ENCODE results near the gene CALML5. TPM values are rescaled to one million over a fixed set of nuclear protein-coding genes. Genes with fewer than 3 reads are reported as not detected.
"Not testable (repeated sequence)": the region's sequence is repeated elsewhere in the genome, so short reads cannot be mapped to it uniquely, and the experiment has no call there.

The CALML5 gene
- polyA plus RNA-seq, 1 donor from 2014 or later: not detected

GRCh38 chr10:5476918-5477525, 22.3 kb downstream of the CALML5 start:
- Histone ChIP-seq H3K4me2 (ENCODE audit: low read length) (no peak overlapping the region), H3K4me3 (ENCODE audit: low read length) (no peak overlapping the region), H3F3A (ENCODE audit: insufficient read depth, low read length, poor library complexity, severe bottlenecking) (no peaks in the 10 kb centered on the region), H3K27me3 (ENCODE audit: insufficient read depth, low read depth, low read length) (no peaks in the 10 kb centered on the region), H3K9me3 (ENCODE audit: low read length) (no peaks in the 10 kb centered on the region), H2AFZ (ENCODE audit: low read depth, low read length) (no peak overlapping the region), H3K27ac (ENCODE audit: low read length) (no peak overlapping the region), H3K9me2 (ENCODE audit: insufficient read depth, low read length) (no peaks in the 10 kb centered on the region), H3K36me3 (ENCODE audit: insufficient read depth, low read length) (no peaks in the 10 kb centered on the region), H3K79me2 (replicated peaks; ENCODE audit: insufficient read depth, low read length) (no peaks in the 10 kb centered on the region), H4K20me1 (ENCODE audit: insufficient read depth) (no peaks in the 10 kb centered on the region), H3K9ac (ENCODE audit: low read length) (no peak overlapping the region)
- TF ChIP-seq POLR2AphosphoS5 (IDR thresholded peaks at IDR 0.05) (no peak), CTCF (IDR thresholded peaks at IDR 0.05; ENCODE audit: poor library complexity, severe bottlenecking) (no peak), MXI1 (conservative IDR thresholded peaks at IDR 0.05; ENCODE audit: poor library complexity, severe bottlenecking) (no peak), EZH2 (IDR thresholded peaks at IDR 0.05; ENCODE audit: borderline replicate concordance, insufficient read depth, low read length, poor library complexity, severe bottlenecking) (no peak), SMC3 (conservative IDR thresholded peaks at IDR 0.05; ENCODE audit: poor library complexity) (no peak), RAD21 (conservative IDR thresholded peaks at IDR 0.05) (no peak)
- TF ChIP-seq, protein P1, sequence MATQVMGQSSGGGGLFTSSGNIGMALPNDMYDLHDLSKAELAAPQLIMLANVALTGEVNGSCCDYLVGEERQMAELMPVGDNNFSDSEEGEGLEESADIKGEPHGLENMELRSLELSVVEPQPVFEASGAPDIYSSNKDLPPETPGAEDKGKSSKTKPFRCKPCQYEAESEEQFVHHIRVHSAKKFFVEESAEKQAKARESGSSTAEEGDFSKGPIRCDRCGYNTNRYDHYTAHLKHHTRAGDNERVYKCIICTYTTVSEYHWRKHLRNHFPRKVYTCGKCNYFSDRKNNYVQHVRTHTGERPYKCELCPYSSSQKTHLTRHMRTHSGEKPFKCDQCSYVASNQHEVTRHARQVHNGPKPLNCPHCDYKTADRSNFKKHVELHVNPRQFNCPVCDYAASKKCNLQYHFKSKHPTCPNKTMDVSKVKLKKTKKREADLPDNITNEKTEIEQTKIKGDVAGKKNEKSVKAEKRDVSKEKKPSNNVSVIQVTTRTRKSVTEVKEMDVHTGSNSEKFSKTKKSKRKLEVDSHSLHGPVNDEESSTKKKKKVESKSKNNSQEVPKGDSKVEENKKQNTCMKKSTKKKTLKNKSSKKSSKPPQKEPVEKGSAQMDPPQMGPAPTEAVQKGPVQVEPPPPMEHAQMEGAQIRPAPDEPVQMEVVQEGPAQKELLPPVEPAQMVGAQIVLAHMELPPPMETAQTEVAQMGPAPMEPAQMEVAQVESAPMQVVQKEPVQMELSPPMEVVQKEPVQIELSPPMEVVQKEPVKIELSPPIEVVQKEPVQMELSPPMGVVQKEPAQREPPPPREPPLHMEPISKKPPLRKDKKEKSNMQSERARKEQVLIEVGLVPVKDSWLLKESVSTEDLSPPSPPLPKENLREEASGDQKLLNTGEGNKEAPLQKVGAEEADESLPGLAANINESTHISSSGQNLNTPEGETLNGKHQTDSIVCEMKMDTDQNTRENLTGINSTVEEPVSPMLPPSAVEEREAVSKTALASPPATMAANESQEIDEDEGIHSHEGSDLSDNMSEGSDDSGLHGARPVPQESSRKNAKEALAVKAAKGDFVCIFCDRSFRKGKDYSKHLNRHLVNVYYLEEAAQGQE (IDR thresholded peaks at IDR 0.05; ENCODE audit: borderline replicate concordance): no peak

GRCh38 chr10:5475974-5476807, 23.2 kb downstream of the CALML5 start:
- not testable (repeated sequence) for H2AFZ ChIP-seq (ENCODE audit: low read depth, low read length); H4K20me1 ChIP-seq (ENCODE audit: insufficient read depth); H3K4me2 ChIP-seq (ENCODE audit: low read length); H3K9ac ChIP-seq (ENCODE audit: low read length); H3F3A ChIP-seq (ENCODE audit: insufficient read depth, low read length, poor library complexity, severe bottlenecking); H3K27me3 ChIP-seq (ENCODE audit: insufficient read depth, low read depth, low read length); H3K79me2 ChIP-seq (replicated peaks; ENCODE audit: insufficient read depth, low read length); H3K4me3 ChIP-seq (ENCODE audit: low read length); H3K36me3 ChIP-seq (ENCODE audit: insufficient read depth, low read length); H3K9me3 ChIP-seq (ENCODE audit: low read length); H3K9me2 ChIP-seq (ENCODE audit: insufficient read depth, low read length); H3K27ac ChIP-seq (ENCODE audit: low read length)

- H3K36me3 ChIP-seq (ENCODE audit: insufficient read depth, low read length); H3K27me3 ChIP-seq (ENCODE audit: insufficient read depth, low read depth, low read length); H4K20me1 ChIP-seq (ENCODE audit: insufficient read depth); H3K9me2 ChIP-seq (ENCODE audit: insufficient read depth, low read length); H3K4me2 ChIP-seq (ENCODE audit: low read length); H2AFZ ChIP-seq (ENCODE audit: low read depth, low read length); H3K27ac ChIP-seq (ENCODE audit: low read length); H3K9me3 ChIP-seq (ENCODE audit: low read length); H3K79me2 ChIP-seq (replicated peaks; ENCODE audit: insufficient read depth, low read length); H3K4me3 ChIP-seq (ENCODE audit: low read length); H3F3A ChIP-seq (ENCODE audit: insufficient read depth, low read length, poor library complexity, severe bottlenecking); H3K9ac ChIP-seq (ENCODE audit: low read length): not testable (repeated sequence)
Measured at GRCh38 chr10:5475088-5475487, 24.3 kb downstream of the CALML5 start.

DNA sequence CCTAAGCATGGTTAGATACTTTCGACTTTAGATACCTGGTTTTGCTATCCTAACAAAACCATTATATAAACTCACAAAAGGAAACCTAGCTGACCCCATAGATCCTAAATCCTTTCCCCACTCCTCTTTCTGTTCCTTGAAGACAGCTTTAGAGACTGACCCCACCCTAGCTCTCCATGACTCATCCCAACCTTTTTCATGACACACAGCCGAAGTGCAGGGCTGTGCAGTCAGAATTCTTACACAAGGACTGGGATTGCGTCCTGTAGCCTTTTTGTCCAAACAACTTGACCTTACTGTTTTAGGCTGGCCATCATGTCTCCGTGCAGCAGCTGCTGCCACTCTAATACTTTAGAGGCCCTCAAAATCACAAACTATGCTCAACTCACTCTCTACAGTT, 24.7 kb downstream of the CALML5 start:
- not testable (repeated sequence) for H3K9ac ChIP-seq (ENCODE audit: low read length); H3K27me3 ChIP-seq (ENCODE audit: insufficient read depth, low read depth, low read length); H3K9me2 ChIP-seq (ENCODE audit: insufficient read depth, low read length); H3K4me2 ChIP-seq (ENCODE audit: low read length); H4K20me1 ChIP-seq (ENCODE audit: insufficient read depth); H3K36me3 ChIP-seq (ENCODE audit: insufficient read depth, low read length); H3K9me3 ChIP-seq (ENCODE audit: low read length); H2AFZ ChIP-seq (ENCODE audit: low read depth, low read length); H3K4me3 ChIP-seq (ENCODE audit: low read length); H3K79me2 ChIP-seq (replicated peaks; ENCODE audit: insufficient read depth, low read length); H3K27ac ChIP-seq (ENCODE audit: low read length); H3F3A ChIP-seq (ENCODE audit: insufficient read depth, low read length, poor library complexity, severe bottlenecking)

All from neural cell (in vitro differentiated cells).